Karpas-422 (cell line): ENCODE measurements around the gene ZNF827. TPM values are rescaled to one million over a fixed set of nuclear protein-coding genes. Genes with fewer than 3 reads are reported as not detected.

Source experiments
- DNase-seq: peaks from one replicate; pipeline ENCODE4 v3.0.0-alpha.2; 2015
- H2AFZ ChIP-seq: fragments of 200-600 bp; sonication (generic); 2 replicates; pipeline ENCODE4 v1.6.1; 2014; ENCODE audit warnings: antibody characterized with exemption, low read length, mixed read lengths
- H3K27ac ChIP-seq: fragments of 200-600 bp; sonication (generic); 2 replicates; pipeline ENCODE4 v1.5.1; 2014; ENCODE audit warnings: mild to moderate bottlenecking, low read length, moderate library complexity
- H3K27me3 ChIP-seq: fragments of 200-600 bp; sonication (generic); 2 replicates; pipeline ENCODE4 v1.6.1; 2014; ENCODE audit warnings: low read length, mixed read lengths
- H3K36me3 ChIP-seq: fragments of 200-600 bp; sonication (generic); 2 replicates; pipeline ENCODE4 v1.6.1; 2014; ENCODE audit warnings: low read length, mixed read lengths; ENCODE audit not compliant: insufficient read depth
- H3K4me1 ChIP-seq: fragments of 200-600 bp; sonication (generic); 2 replicates; pipeline ENCODE4 v1.6.1; 2014; ENCODE audit warnings: mild to moderate bottlenecking, low read length, mixed read lengths
- H3K4me2 ChIP-seq: fragments of 200-600 bp; sonication (generic); 2 replicates; pipeline ENCODE4 v1.6.1; 2014; ENCODE audit warnings: low read length, low read depth, mild to moderate bottlenecking; ENCODE audit not compliant: poor library complexity, severe bottlenecking
- H3K4me3 ChIP-seq: fragments of 200-600 bp; sonication (generic); 2 replicates; pipeline ENCODE4 v1.5.1; 2014; ENCODE audit warnings: mild to moderate bottlenecking, antibody characterized with exemption, low read length, mixed read lengths
- H3K79me2 ChIP-seq: fragments of 200-600 bp; sonication (generic); 2 replicates; pipeline ENCODE4 v1.6.1; 2014; ENCODE audit warnings: mild to moderate bottlenecking, low read length, mixed read lengths
- H3K9ac ChIP-seq: fragments of 200-600 bp; sonication (generic); 2 replicates; pipeline ENCODE4 v1.6.0; 2014; ENCODE audit warnings: low read length
- H3K9me2 ChIP-seq: fragments of 200-600 bp; sonication (generic), shearing (Covaris generic); replicated peaks from 2 replicates; pipeline ENCODE4 v1.6.0; 2014; ENCODE audit warnings: mild to moderate bottlenecking, low read length, moderate library complexity; ENCODE audit not compliant: insufficient read depth
- H3K9me3 ChIP-seq: fragments of 300-700, 200-600 bp; sonication (generic); 2 replicates; pipeline ENCODE4 v1.6.1; 2014; ENCODE audit warnings: low read length, mixed read lengths
- H4K20me1 ChIP-seq: fragments of 200-600 bp; sonication (generic); 2 replicates; pipeline ENCODE4 v1.6.1; 2014; ENCODE audit warnings: mild to moderate bottlenecking, antibody characterized with exemption, low read length, low read depth; ENCODE audit not compliant: insufficient read depth
- total RNA-seq: library from RNA; depleted of rRNA; stranded (reverse); fragments of >200 nt; shearing (Covaris generic); gene quantifications from 2 replicates; pipeline ENCODE4 v1.2.3, GENCODE V29; 2014; ENCODE audit warnings: low replicate concordance

The ZNF827 gene
- total RNA-seq, 1 experiment from 2014 or later = 70.4 TPM

- Histone ChIP-seq H3K9me3 (no peaks in the 10 kb centered on the region), H3K9me2 (no peaks in the 10 kb centered on the region), H3K27ac (peak overlapping the region; percentile 55), H3K27me3 (no peaks in the 10 kb centered on the region), H3K36me3 (peaks cover 15% of the 10 kb centered on the region), H3K4me2 (peak overlapping the region; percentile 42), H3K4me1 (peaks cover 54% of the 10 kb centered on the region), H4K20me1 (no peaks in the 10 kb centered on the region), H2AFZ (no peak overlapping the region), H3K4me3 (no peak overlapping the region), H3K79me2 (peaks cover 100% of the 10 kb centered on the region), H3K9ac (no peak overlapping the region)
- DNase-seq = peak; percentile 63
Measured at GRCh38 chr4:145907812-145908211, 30.8 kb downstream of the ZNF827 start.

- H2AFZ ChIP-seq = no peak overlapping the region
- H3K4me3 ChIP-seq = no peak overlapping the region
- H4K20me1 ChIP-seq = no peaks in the 10 kb centered on the region
- no peak for DNase-seq
- no peaks in the 10 kb centered on the region for H3K27me3 ChIP-seq
- H3K4me1 ChIP-seq = peaks cover 54% of the 10 kb centered on the region
- no peak overlapping the region for H3K9ac ChIP-seq
- no peaks in the 10 kb centered on the region for H3K9me3 ChIP-seq
- peaks cover 18% of the 10 kb centered on the region for H3K36me3 ChIP-seq
- peaks cover 100% of the 10 kb centered on the region for H3K79me2 ChIP-seq
- no peaks in the 10 kb centered on the region for H3K9me2 ChIP-seq
- H3K4me2 ChIP-seq = peak overlapping the region; percentile 42
- peak overlapping the region; percentile 55 for H3K27ac ChIP-seq
Measured at GRCh38 chr4:145907390-145907789, 31.2 kb downstream of the ZNF827 start.

- Histone ChIP-seq H3K4me1 (peaks cover 37% of the 10 kb centered on the region), H3K79me2 (peaks cover 98% of the 10 kb centered on the region)
Measured at GRCh38 chr4:145904413-145905177, 34.0 kb downstream of the ZNF827 start.

GRCh38 chr4:145902522-145902921 lies 36.1 kb downstream of the ZNF827 start:
- Histone ChIP-seq H3K9me2 (no peaks in the 10 kb centered on the region), H3K36me3 (peaks cover 39% of the 10 kb centered on the region), H3K79me2 (peaks cover 98% of the 10 kb centered on the region), H3K4me3 (no peak overlapping the region), H3K9me3 (no peaks in the 10 kb centered on the region), H3K4me2 (no peak overlapping the region), H4K20me1 (no peaks in the 10 kb centered on the region), H3K27me3 (no peaks in the 10 kb centered on the region), H3K27ac (no peak overlapping the region), H3K4me1 (peaks cover 16% of the 10 kb centered on the region), H3K9ac (no peak overlapping the region), H2AFZ (no peak overlapping the region)
- DNase-seq = no peak

More at GRCh38 chr4:145904413-145905177, 34.0 kb downstream of the ZNF827 start:
- H3K4me2 ChIP-seq = no peak overlapping the region
- no peak overlapping the region for H2AFZ ChIP-seq
- H3K9me2 ChIP-seq = no peaks in the 10 kb centered on the region
- no peak for DNase-seq
- peaks cover 33% of the 10 kb centered on the region for H3K36me3 ChIP-seq
- no peak overlapping the region for H3K4me3 ChIP-seq
- no peak overlapping the region for H3K27ac ChIP-seq
- no peaks in the 10 kb centered on the region for H3K27me3 ChIP-seq
- H3K9ac ChIP-seq = no peak overlapping the region
- H4K20me1 ChIP-seq = no peaks in the 10 kb centered on the region
- no peaks in the 10 kb centered on the region for H3K9me3 ChIP-seq

- DNase-seq = no peak
- Histone ChIP-seq H3K27me3 (no peaks in the 10 kb centered on the region), H3K4me3 (no peak overlapping the region), H3K9me2 (no peaks in the 10 kb centered on the region), H3K27ac (no peak overlapping the region), H3K4me1 (peaks cover 12% of the 10 kb centered on the region), H3K79me2 (peaks cover 98% of the 10 kb centered on the region), H2AFZ (no peak overlapping the region), H3K9ac (no peak overlapping the region), H3K9me3 (no peaks in the 10 kb centered on the region), H4K20me1 (no peaks in the 10 kb centered on the region), H3K36me3 (peaks cover 53% of the 10 kb centered on the region), H3K4me2 (no peak overlapping the region)
Measured at GRCh38 chr4:145899886-145900460, 38.6 kb downstream of the ZNF827 start.

GRCh38 chr4:145898926-145899531 lies 39.6 kb downstream of the ZNF827 start:
- H3K4me2 ChIP-seq = no peak overlapping the region
- H4K20me1 ChIP-seq = no peaks in the 10 kb centered on the region
- H3K9me2 ChIP-seq = no peaks in the 10 kb centered on the region
- peaks cover 98% of the 10 kb centered on the region for H3K79me2 ChIP-seq
- no peak overlapping the region for H3K4me3 ChIP-seq
- H2AFZ ChIP-seq = no peak overlapping the region
- H3K36me3 ChIP-seq = peaks cover 53% of the 10 kb centered on the region
- H3K27me3 ChIP-seq = no peaks in the 10 kb centered on the region
- H3K27ac ChIP-seq = no peak overlapping the region
- DNase-seq = no peak
- no peak overlapping the region for H3K9ac ChIP-seq
- no peaks in the 10 kb centered on the region for H3K9me3 ChIP-seq
- H3K4me1 ChIP-seq = peaks cover 22% of the 10 kb centered on the region

GRCh38 chr4:145898466-145898865 lies 40.2 kb downstream of the ZNF827 start:
- no peak overlapping the region for H2AFZ ChIP-seq
- H3K9me2 ChIP-seq = no peaks in the 10 kb centered on the region
- H4K20me1 ChIP-seq = no peaks in the 10 kb centered on the region
- no peak for DNase-seq
- peaks cover 98% of the 10 kb centered on the region for H3K79me2 ChIP-seq
- H3K27ac ChIP-seq = no peak overlapping the region
- no peaks in the 10 kb centered on the region for H3K9me3 ChIP-seq
- no peak overlapping the region for H3K4me3 ChIP-seq
- H3K9ac ChIP-seq = no peak overlapping the region
- H3K36me3 ChIP-seq = peaks cover 48% of the 10 kb centered on the region
- H3K4me1 ChIP-seq = peaks cover 25% of the 10 kb centered on the region
- no peaks in the 10 kb centered on the region for H3K27me3 ChIP-seq
- no peak overlapping the region for H3K4me2 ChIP-seq

- Histone ChIP-seq H3K27me3 (no peaks in the 10 kb centered on the region), H3K4me1 (peaks cover 55% of the 10 kb centered on the region), H3K9me3 (no peaks in the 10 kb centered on the region), H3K9ac (no peak overlapping the region), H3K36me3 (peaks cover 48% of the 10 kb centered on the region; the same call in 1 of the 2 replicates), H3K4me3 (no peak overlapping the region), H4K20me1 (no peaks in the 10 kb centered on the region), H3K4me2 (no peak overlapping the region), H3K27ac (0 out of 2 replicates have a peak overlapping the region, but pooled peaks have one; percentile 17), H3K9me2 (no peaks in the 10 kb centered on the region), H3K79me2 (peaks cover 100% of the 10 kb centered on the region), H2AFZ (no peak overlapping the region)
- no peak for DNase-seq
Measured at GRCh38 chr4:145895056-145895455, 43.6 kb downstream of the ZNF827 start.
